ENCODE results near the gene MADD.

DNA sequence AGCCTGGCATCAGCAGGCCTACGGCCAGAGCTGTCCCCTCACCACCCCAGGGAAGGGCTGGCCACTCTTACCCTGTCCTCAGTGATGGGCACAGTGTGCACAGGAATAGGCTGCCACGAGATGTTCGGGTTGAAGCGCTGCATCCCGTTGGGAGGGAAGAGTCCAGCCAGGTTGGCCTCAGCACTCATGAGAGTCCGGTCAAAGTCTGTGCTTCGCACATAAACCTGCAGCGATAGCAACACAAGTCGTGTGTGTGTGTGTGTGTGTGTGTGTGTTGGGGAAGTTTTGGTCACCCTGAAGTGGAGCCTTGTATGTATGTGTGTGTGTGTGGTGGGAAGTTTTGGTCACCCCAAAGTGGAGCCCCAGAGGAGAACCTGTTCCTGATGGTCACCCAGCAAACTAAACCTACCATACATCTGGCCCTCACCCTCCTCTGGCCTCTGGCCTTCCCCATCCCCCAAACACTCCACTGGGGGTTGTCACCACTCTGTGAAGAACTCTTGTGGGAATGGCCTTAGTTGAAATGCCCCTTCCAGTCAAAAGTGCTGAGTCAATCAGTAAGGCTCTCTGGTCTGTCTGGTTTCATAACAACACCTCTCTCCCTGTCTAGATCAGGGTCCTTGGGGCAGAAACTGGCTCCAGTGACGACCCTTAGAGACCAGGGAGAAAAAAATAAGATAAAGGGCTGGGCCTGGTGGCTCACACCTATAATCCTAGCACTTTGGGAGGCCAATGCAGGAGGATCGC is 24.1 kb upstream of the MADD start:
- no peak for TF ChIP-seq EZH2 (IDR thresholded peaks at IDR 0.05; ENCODE audit: borderline replicate concordance, insufficient read depth, low read depth, low read length, poor library complexity, severe bottlenecking)
- TF ChIP-seq, protein P1, sequence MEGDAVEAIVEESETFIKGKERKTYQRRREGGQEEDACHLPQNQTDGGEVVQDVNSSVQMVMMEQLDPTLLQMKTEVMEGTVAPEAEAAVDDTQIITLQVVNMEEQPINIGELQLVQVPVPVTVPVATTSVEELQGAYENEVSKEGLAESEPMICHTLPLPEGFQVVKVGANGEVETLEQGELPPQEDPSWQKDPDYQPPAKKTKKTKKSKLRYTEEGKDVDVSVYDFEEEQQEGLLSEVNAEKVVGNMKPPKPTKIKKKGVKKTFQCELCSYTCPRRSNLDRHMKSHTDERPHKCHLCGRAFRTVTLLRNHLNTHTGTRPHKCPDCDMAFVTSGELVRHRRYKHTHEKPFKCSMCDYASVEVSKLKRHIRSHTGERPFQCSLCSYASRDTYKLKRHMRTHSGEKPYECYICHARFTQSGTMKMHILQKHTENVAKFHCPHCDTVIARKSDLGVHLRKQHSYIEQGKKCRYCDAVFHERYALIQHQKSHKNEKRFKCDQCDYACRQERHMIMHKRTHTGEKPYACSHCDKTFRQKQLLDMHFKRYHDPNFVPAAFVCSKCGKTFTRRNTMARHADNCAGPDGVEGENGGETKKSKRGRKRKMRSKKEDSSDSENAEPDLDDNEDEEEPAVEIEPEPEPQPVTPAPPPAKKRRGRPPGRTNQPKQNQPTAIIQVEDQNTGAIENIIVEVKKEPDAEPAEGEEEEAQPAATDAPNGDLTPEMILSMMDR (IDR thresholded peaks at IDR 0.05) = no peak

Measured in B cell (primary cell).